HEK293T (cell line): Measurements from ENCODE around the gene KLHL1.

Experiments used
- ELF4 ChIP-seq: fragments of 450-650 bp; IDR thresholded peaks from 2 replicates; pipeline ENCODE4 v1.6.1; 2017; ENCODE audit warnings: antibody characterized with exemption
- FOXK2 ChIP-seq: fragments of 450-650 bp; IDR thresholded peaks from 2 replicates; pipeline ENCODE4 v1.6.1; 2016; ENCODE audit warnings: mild to moderate bottlenecking
- FOXM1 ChIP-seq: fragments of 450-650 bp; IDR thresholded peaks from 2 replicates; pipeline ENCODE4 v1.6.1; 2017; ENCODE audit warnings: mild to moderate bottlenecking, borderline replicate concordance
- ZNF384 ChIP-seq: fragments of 450-650 bp; IDR thresholded peaks from 2 replicates; pipeline ENCODE4 v1.6.1; 2016

DNA sequence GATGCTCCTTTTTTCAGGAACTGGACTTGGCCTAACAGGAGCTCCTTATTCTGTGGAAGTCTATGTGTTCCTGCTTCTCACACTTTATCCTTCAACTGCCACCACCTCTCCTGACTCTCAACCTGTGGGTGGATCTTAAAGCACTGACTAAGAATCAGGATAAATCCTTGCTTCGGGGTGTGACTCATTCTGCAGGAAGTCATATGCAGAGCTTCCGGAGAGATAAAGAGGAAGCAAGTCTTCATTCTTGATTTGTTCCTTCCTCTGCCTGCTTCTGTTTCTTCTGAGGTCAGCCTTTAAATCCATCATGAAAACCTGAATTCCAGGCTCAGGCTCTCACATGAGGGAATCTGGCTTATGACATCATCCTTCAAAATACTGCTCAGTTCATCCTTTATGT lies 137.7 kb downstream of the KLHL1 start:
- TF ChIP-seq ZNF384: no peak
- no peak for TF ChIP-seq ELF4
- TF ChIP-seq FOXM1: no peak
- TF ChIP-seq FOXK2: no peak
